ENCODE measurements around the gene BCOR.
A peak's percentile ranks its signal among the peaks of the same experiment; 100 is the strongest.

The BCOR gene

DNA sequence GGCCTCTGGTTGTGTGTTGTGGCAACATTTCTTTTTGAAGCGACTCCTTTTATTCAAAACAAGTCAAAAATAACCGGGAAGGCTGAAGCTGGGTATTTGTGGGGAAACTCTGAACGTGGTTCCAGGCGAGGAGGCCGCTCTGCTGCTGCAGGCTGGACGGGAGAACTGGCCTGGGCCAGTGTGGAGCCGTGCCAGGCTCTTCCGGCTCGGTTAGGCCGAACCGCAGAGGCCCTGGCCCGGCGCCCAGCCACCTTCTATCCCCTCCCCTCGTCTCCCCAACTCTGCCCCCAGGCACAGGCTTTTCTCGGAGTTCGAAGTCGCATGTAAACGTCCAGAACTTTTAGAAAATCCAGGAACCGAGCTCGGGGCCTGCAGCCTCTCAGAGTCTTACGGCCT is 2.4 kb upstream of the BCOR start:
- H2AFZ ChIP-seq (ENCODE audit: low read length) = no peak overlapping the region
- peak overlapping the region; percentile 85 for H3K4me2 ChIP-seq (ENCODE audit: low read depth, low read length, poor library complexity, severe bottlenecking)
- no peaks in the 10 kb centered on the region for H3K27me3 ChIP-seq (ENCODE audit: insufficient read depth, low read length, poor library complexity, severe bottlenecking)
- H3K9ac ChIP-seq (ENCODE audit: low read depth, low read length, poor library complexity, severe bottlenecking) = peak overlapping the region; percentile 88
- H3K36me3 ChIP-seq (ENCODE audit: insufficient read depth, low read length) = no peaks in the 10 kb centered on the region
- no peaks in the 10 kb centered on the region for H3K9me2 ChIP-seq (replicated peaks; ENCODE audit: low read depth, low read length)
- peaks cover 91% of the 10 kb centered on the region for H3K79me2 ChIP-seq (ENCODE audit: insufficient read depth, low read length)
- TF ChIP-seq, protein P1, sequence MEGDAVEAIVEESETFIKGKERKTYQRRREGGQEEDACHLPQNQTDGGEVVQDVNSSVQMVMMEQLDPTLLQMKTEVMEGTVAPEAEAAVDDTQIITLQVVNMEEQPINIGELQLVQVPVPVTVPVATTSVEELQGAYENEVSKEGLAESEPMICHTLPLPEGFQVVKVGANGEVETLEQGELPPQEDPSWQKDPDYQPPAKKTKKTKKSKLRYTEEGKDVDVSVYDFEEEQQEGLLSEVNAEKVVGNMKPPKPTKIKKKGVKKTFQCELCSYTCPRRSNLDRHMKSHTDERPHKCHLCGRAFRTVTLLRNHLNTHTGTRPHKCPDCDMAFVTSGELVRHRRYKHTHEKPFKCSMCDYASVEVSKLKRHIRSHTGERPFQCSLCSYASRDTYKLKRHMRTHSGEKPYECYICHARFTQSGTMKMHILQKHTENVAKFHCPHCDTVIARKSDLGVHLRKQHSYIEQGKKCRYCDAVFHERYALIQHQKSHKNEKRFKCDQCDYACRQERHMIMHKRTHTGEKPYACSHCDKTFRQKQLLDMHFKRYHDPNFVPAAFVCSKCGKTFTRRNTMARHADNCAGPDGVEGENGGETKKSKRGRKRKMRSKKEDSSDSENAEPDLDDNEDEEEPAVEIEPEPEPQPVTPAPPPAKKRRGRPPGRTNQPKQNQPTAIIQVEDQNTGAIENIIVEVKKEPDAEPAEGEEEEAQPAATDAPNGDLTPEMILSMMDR (conservative IDR thresholded peaks at IDR 0.05; ENCODE audit: low read length) = no peak
- TF ChIP-seq EZH2phosphoT487 (IDR thresholded peaks at IDR 0.05; ENCODE audit: borderline replicate concordance) = no peak
- H3F3A ChIP-seq (ENCODE audit: low read depth) = no peaks in the 10 kb centered on the region
- H3K4me1 ChIP-seq (ENCODE audit: insufficient read depth, low read length, poor library complexity, severe bottlenecking) = peaks cover 28% of the 10 kb centered on the region
- H3K4me3 ChIP-seq (ENCODE audit: low read length, poor library complexity, severe bottlenecking) = peak overlapping the region; percentile 81
- peaks cover 12% of the 10 kb centered on the region for H4K20me1 ChIP-seq (ENCODE audit: insufficient read depth, low read length, poor library complexity, severe bottlenecking)
- no peaks in the 10 kb centered on the region for H3K9me3 ChIP-seq (ENCODE audit: insufficient read depth, low read depth, low read length)

DNA sequence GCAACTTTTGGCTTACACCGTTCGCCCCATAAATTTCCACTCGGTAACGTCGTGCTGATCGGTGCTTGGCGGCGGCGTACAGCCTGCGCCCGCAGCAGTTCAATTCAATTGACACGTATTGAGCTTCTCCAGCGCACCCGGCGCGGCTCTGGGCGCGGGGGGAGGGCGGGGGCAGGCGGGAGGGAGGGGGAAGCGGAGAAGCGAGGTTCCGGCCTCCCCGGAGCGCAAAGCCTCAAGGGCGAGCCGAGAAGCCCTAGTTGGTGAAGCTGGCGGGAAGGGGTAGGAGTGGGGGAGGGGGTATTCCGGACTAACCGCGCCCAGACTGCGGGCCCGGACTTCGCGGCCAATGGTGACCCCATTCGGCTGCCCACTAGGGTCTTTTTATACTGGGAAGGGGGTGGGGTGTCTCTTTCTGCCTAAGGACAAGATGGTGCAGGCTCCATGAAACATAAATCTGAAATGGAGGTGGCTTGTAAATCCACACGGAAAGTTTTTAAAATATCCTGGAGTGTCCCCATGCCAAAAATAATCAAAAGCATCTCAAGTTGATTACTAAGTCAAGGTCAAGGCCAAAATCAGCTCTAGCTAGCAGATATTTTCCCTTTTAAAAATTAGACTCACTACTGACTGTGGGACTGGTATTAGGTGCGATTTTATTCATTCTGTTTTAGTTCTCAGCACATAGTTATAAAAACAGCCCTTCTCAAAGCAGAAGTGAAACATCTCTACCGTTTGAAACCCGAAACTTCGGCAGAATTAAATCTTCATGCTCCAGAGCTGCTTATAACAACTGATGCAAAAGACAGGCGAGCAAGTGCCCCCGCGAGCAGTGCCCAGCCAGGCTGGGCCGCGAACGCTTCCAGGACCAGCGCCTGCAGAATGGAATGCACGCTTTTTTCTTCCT is 1.5 kb upstream of the BCOR start:
- Histone ChIP-seq H3K4me1 (ENCODE audit: insufficient read depth, low read length, poor library complexity, severe bottlenecking) (peaks cover 26% of the 10 kb centered on the region), H3F3A (ENCODE audit: low read depth) (no peaks in the 10 kb centered on the region), H3K4me2 (ENCODE audit: low read depth, low read length, poor library complexity, severe bottlenecking) (peak overlapping the region; percentile 98), H3K27me3 (ENCODE audit: insufficient read depth, low read length, poor library complexity, severe bottlenecking) (no peaks in the 10 kb centered on the region), H3K79me2 (ENCODE audit: insufficient read depth, low read length) (peaks cover 91% of the 10 kb centered on the region), H3K4me3 (ENCODE audit: low read length, poor library complexity, severe bottlenecking) (peak overlapping the region; percentile 81), H3K9me2 (replicated peaks; ENCODE audit: low read depth, low read length) (no peaks in the 10 kb centered on the region), H3K9me3 (ENCODE audit: insufficient read depth, low read depth, low read length) (no peaks in the 10 kb centered on the region), H2AFZ (ENCODE audit: low read length) (no peak overlapping the region), H3K36me3 (ENCODE audit: insufficient read depth, low read length) (no peaks in the 10 kb centered on the region), H4K20me1 (ENCODE audit: insufficient read depth, low read length, poor library complexity, severe bottlenecking) (peaks cover 18% of the 10 kb centered on the region), H3K9ac (ENCODE audit: low read depth, low read length, poor library complexity, severe bottlenecking) (peak overlapping the region; percentile 88)
- no peak for TF ChIP-seq EZH2phosphoT487 (IDR thresholded peaks at IDR 0.05; ENCODE audit: borderline replicate concordance)
- TF ChIP-seq, protein P1 (conservative IDR thresholded peaks at IDR 0.05; ENCODE audit: low read length) = no peak

DNA sequence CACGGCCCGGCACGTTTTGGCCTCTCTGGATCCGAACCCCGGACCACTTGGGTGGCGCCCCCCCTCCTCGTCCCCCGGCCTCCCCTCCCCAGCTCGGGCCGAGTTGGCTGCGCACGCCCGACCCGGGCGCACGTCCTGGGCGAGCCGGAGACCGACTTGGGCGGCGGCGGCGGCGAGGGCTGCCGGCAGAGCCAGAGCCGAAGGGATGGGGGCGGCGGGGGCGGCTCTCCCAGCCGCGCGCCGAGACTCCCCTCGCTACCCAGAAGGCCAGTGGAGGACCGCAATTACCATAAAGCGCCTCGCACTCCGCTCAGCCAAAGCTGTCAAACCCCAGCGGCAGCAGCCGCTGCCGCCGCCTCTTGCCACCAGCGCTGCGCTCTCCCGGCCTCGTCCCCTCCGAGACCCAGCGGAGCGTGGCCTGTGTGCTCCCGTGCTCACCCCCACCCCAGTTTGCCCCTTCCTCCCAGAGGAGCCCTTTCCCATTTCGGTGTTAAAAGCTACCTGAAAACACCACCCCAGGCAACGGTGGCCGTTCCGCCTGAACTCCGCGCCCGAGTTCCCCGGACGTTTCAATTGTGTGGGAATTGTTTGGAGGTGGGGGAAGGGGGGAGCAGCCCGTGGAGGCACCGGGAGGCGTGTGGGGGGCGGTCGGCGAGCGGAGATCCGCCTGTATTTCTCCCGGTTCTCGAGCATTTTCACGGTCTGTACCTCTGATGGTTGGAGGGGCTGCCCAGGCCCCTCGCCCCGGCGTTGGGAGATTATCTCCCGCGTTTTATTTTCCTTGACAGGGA is 701 bp upstream of the BCOR start:
- Histone ChIP-seq H3K27me3 (ENCODE audit: insufficient read depth, low read length, poor library complexity, severe bottlenecking) (no peaks in the 10 kb centered on the region), H3F3A (ENCODE audit: low read depth) (no peaks in the 10 kb centered on the region), H2AFZ (ENCODE audit: low read length) (no peak overlapping the region), H3K9me2 (replicated peaks; ENCODE audit: low read depth, low read length) (no peaks in the 10 kb centered on the region), H3K4me3 (ENCODE audit: low read length, poor library complexity, severe bottlenecking) (peak overlapping the region; percentile 81), H3K9me3 (ENCODE audit: insufficient read depth, low read depth, low read length) (no peaks in the 10 kb centered on the region), H4K20me1 (ENCODE audit: insufficient read depth, low read length, poor library complexity, severe bottlenecking) (peaks cover 27% of the 10 kb centered on the region), H3K4me1 (ENCODE audit: insufficient read depth, low read length, poor library complexity, severe bottlenecking) (peaks cover 24% of the 10 kb centered on the region), H3K36me3 (ENCODE audit: insufficient read depth, low read length) (no peaks in the 10 kb centered on the region), H3K4me2 (ENCODE audit: low read depth, low read length, poor library complexity, severe bottlenecking) (peak overlapping the region; percentile 98), H3K9ac (ENCODE audit: low read depth, low read length, poor library complexity, severe bottlenecking) (peak overlapping the region; percentile 88), H3K79me2 (ENCODE audit: insufficient read depth, low read length) (peaks cover 91% of the 10 kb centered on the region)
- no peak for TF ChIP-seq EZH2phosphoT487 (IDR thresholded peaks at IDR 0.05; ENCODE audit: borderline replicate concordance)
- TF ChIP-seq, protein P1 (conservative IDR thresholded peaks at IDR 0.05; ENCODE audit: low read length) = no peak
